K562 (cell line): ENCODE measurements around the gene HOATZ. TPM values are rescaled to one million over a fixed set of nuclear protein-coding genes. Genes with fewer than 3 reads are reported as not detected.

Experiments
- ATAC-seq: fragments of 200-7000 bp; cut with Tn5 transposase; 3 replicates; pipeline ENCODE4 v1.9.1; 2020; ENCODE audit warnings: moderate library complexity
- BruUV-seq: library from RNA; stranded (reverse); fragments of 400-500 nt; replicated peaks from 2 replicates; lab custom pipeline; 2021; lab: Mats Ljungman, UMichigan
- CTCF ChIA-PET: fragments of 300-600 bp; formaldehyde crosslinking; extraction: SDS; loops from one replicate; lab custom pipeline; 2021; ENCODE audit warnings: low intra/inter-chr PET ratio; lab: Yijun Ruan, JAX
- POLR2A ChIA-PET: fragments of 300-600, 350-650 bp; sonication (Branson Sonifier 250); formaldehyde crosslinking; extraction: SDS; loops from one replicate; lab custom pipeline; 2021; ENCODE audit warnings: antibody characterized with exemption, inconsistent platforms; lab: Yijun Ruan, JAX
- DNase-seq, 4 experiments: peaks; one replicate each; pipeline versions ENCODE4 v3.0.0 to v3.0.0-alpha.2; 2011 to 2018; ENCODE audit warnings: low spot score in 3 of 4, mixed read lengths in 3 of 4; ENCODE audit errors: extremely low read depth in 1 of 4
- FAIRE-seq: peaks from 2 replicates; lab custom pipeline; 2011; peaks lifted over from hg19 to GRCh38; lab: Jason Lieb, UNC
- H2AFZ ChIP-seq: 2 replicates; pipeline ENCODE4 v1.6.0; 2011; ENCODE audit warnings: low read depth, low read length, control low read depth, inconsistent platforms
- H3K27ac ChIP-seq: fragments of 200-600 bp; 3 replicates; pipeline ENCODE4 v1.8.0; 2011; ENCODE audit warnings: low read depth, mild to moderate bottlenecking, control low read depth, inconsistent platforms, low read length, moderate library complexity, mixed read lengths; ENCODE audit errors: extremely low read depth
- H3K27me3 ChIP-seq, 2 experiments: fragments of 300-600 bp in 1 of 2; 2 replicates in 1 of 2; 3 replicates in 1 of 2; pipeline versions ENCODE4 v1.6.0 to v1.8.0; 2011; ENCODE audit warnings: inconsistent platforms in 2 of 2, low read length in 2 of 2, mild to moderate bottlenecking in 1 of 2, mixed read lengths in 1 of 2, moderate library complexity in 1 of 2; ENCODE audit not compliant: control insufficient read depth in 2 of 2, insufficient read depth in 2 of 2
- H3K36me3 ChIP-seq: fragments of 300-600 bp; 3 replicates; pipeline ENCODE4 v1.8.0; 2011; ENCODE audit warnings: mild to moderate bottlenecking, low read length, inconsistent platforms; ENCODE audit not compliant: control insufficient read depth, insufficient read depth
- H3K4me1 ChIP-seq, 2 experiments: fragments of 200-600 bp in 1 of 2; replicated peaks in 1 of 2; 2 replicates in 1 of 2; 3 replicates in 1 of 2; pipeline versions ENCODE4 v1.5.1 to v1.8.0; 2011; ENCODE audit warnings: inconsistent platforms in 2 of 2, low read length in 2 of 2, mild to moderate bottlenecking in 1 of 2, mixed read lengths in 1 of 2, moderate library complexity in 1 of 2; ENCODE audit not compliant: control insufficient read depth in 2 of 2, insufficient read depth in 2 of 2
- H3K4me2 ChIP-seq: 2 replicates; pipeline ENCODE4 v1.6.1; 2011; ENCODE audit warnings: low read length, control low read depth, inconsistent platforms, mixed read lengths; ENCODE audit not compliant: insufficient read depth
- H3K4me3 ChIP-seq: fragments of 200-600 bp; sonication (generic), shearing (Covaris generic); 2 replicates; pipeline ENCODE4 v1.5.1; 2016; ENCODE audit warnings: control low read depth, inconsistent platforms
- H3K79me2 ChIP-seq: fragments of 200-600 bp; 3 replicates; pipeline ENCODE4 v1.8.0; 2011; ENCODE audit warnings: low read length, inconsistent platforms; ENCODE audit not compliant: control insufficient read depth, insufficient read depth
- H3K9ac ChIP-seq, 2 experiments: 2 replicates each; pipeline versions ENCODE4 v1.6.0 to v1.6.1; 2011; ENCODE audit warnings: low read depth in 2 of 2, low read length in 2 of 2, control low read depth in 1 of 2, inconsistent platforms in 1 of 2, mild to moderate bottlenecking in 1 of 2, mixed read lengths in 1 of 2; ENCODE audit not compliant: insufficient read depth in 1 of 2
- H3K9me1 ChIP-seq: one replicate; pipeline ENCODE4 v1.6.0; 2011; ENCODE audit warnings: inconsistent platforms, mild to moderate bottlenecking, low read length, moderate library complexity; ENCODE audit not compliant: control insufficient read depth, insufficient read depth
- H3K9me3 ChIP-seq: replicated peaks from 2 replicates; pipeline ENCODE4 v1.5.1; 2011; ENCODE audit warnings: low read depth, low read length, inconsistent platforms; ENCODE audit not compliant: control insufficient read depth, insufficient read depth
- H4K20me1 ChIP-seq: replicated peaks from 2 replicates; pipeline ENCODE4 v1.6.1; 2011; ENCODE audit warnings: low read length, inconsistent platforms, mixed read lengths; ENCODE audit not compliant: control insufficient read depth, insufficient read depth
- BCOR ChIP-seq: fragments of 450-650 bp; IDR thresholded peaks from 2 replicates; pipeline ENCODE4 v1.6.1; 2016
- BMI1 ChIP-seq: fragments of 150-350 bp; IDR thresholded peaks from 2 replicates; pipeline ENCODE4 v1.6.1; 2014; ENCODE audit warnings: low read length
- BRCA1 ChIP-seq, 2 experiments: fragments of 450-650 bp in 1 of 2; sonication (generic) in 1 of 2; formaldehyde crosslinking in 1 of 2; IDR thresholded peaks; 2 replicates each; pipeline versions ENCODE4 v1.5.0 to v1.6.1; 2017 to 2020; ENCODE audit warnings: mild to moderate bottlenecking in 1 of 2, missing genetic modification reagents in 1 of 2
- CBX1 ChIP-seq: sonication (generic); IDR thresholded peaks from 2 replicates; pipeline ENCODE4 v1.6.1; 2016; ENCODE audit warnings: antibody characterized with exemption, low read depth, mild to moderate bottlenecking
- CBX3 ChIP-seq, 2 experiments: IDR thresholded peaks; 1 replicate in 1 of 2; 2 replicates in 1 of 2; pipeline ENCODE4 v1.6.1; 2012; ENCODE audit warnings: inconsistent platforms in 2 of 2, low read length in 2 of 2, borderline replicate concordance in 1 of 2, control low read depth in 1 of 2
- COPS2 ChIP-seq: fragments of 450-650 bp; conservative IDR thresholded peaks from 2 replicates; pipeline ENCODE4 v1.6.1; 2016; ENCODE audit warnings: mild to moderate bottlenecking, moderate library complexity
- GABPB1 ChIP-seq: sonication (generic); formaldehyde crosslinking; IDR thresholded peaks from 2 replicates; pipeline ENCODE4 v1.8.0; 2022; ENCODE audit warnings: mild to moderate bottlenecking, missing genetic modification reagents
- HDAC2 ChIP-seq: fragments of 450-650 bp; IDR thresholded peaks from 2 replicates; pipeline ENCODE4 v1.6.1; 2016; ENCODE audit warnings: mild to moderate bottlenecking
- MCM2 ChIP-seq: fragments of 450-650 bp; IDR thresholded peaks from 2 replicates; pipeline ENCODE4 v1.6.1; 2017; ENCODE audit warnings: low read depth, mild to moderate bottlenecking
- PRMT5 ChIP-seq: sonication (generic); formaldehyde crosslinking; IDR thresholded peaks from 2 replicates; pipeline ENCODE4 v1.5.0; 2020; ENCODE audit warnings: missing genetic modification reagents
- TCFL5 ChIP-seq: fragments of 250-450 bp; sonication (Bioruptor Pico); conservative IDR thresholded peaks from 2 replicates; pipeline ENCODE4 v1.6.1; 2021; ENCODE audit warnings: mild to moderate bottlenecking, moderate library complexity, matching md5 sums
- TEAD1 ChIP-seq, 2 experiments: fragments of 450-650 bp in 1 of 2; sonication (generic) in 1 of 2; formaldehyde crosslinking; IDR thresholded peaks; 2 replicates each; pipeline versions ENCODE4 v1.4.0 to v1.8.0; 2020 to 2022; ENCODE audit warnings: mild to moderate bottlenecking in 2 of 2, missing genetic modification reagents in 1 of 2
- ZBTB17 ChIP-seq: fragments of 450-650 bp; formaldehyde crosslinking; IDR thresholded peaks from 2 replicates; pipeline ENCODE4 v1.4.0; 2020; ENCODE audit warnings: mild to moderate bottlenecking
- ZNF175 ChIP-seq: fragments of 200-800 bp; sonication (Bioruptor generic); IDR thresholded peaks from 2 replicates; pipeline ENCODE4 v1.6.1; 2016; ENCODE audit warnings: low read depth, mild to moderate bottlenecking, missing genetic modification characterization, missing compliant biosample characterization
- ZNF347 ChIP-seq: fragments of 450-650 bp; formaldehyde crosslinking; IDR thresholded peaks from 2 replicates; pipeline ENCODE4 v1.4.0; 2020; ENCODE audit warnings: low read depth, mild to moderate bottlenecking, moderate library complexity
- ZNF444 ChIP-seq: fragments of 250-450 bp; sonication (Bioruptor Pico); IDR thresholded peaks from 2 replicates; pipeline ENCODE4 v1.4.0; 2020; ENCODE audit warnings: mild to moderate bottlenecking, moderate library complexity
- ZNF830 ChIP-seq: fragments of 250-450 bp; sonication (Bioruptor Pico); IDR thresholded peaks from 2 replicates; pipeline ENCODE4 v1.5.0; 2021; ENCODE audit warnings: mild to moderate bottlenecking
- WGBS: fragments of 100-300 bp; shearing (Covaris generic); methylation state at CpG from one replicate; pipeline ENCODE4 v1.1.6; 2016; ENCODE audit warnings: low coverage, mixed read lengths; ENCODE audit not compliant: insufficient coverage; ENCODE audit errors: missing lambda C conversion rate; 5-methylcytosine and 5-hydroxymethylcytosine counted together
- in situ Hi-C: fragments of 300-500 bp; cut with MboI; formaldehyde crosslinking; loops from 4 replicates; pipeline ENCODE4 v1.15.0; 2018; ENCODE audit warnings: inconsistent platforms, mixed read lengths
- intact Hi-C: fragments of 100-400 bp; cut with micrococcal nuclease; formaldehyde crosslinking; loops from 2 replicates; pipeline ENCODE4 v1.14.2; 2022
- polyA plus RNA-seq, 8 experiments: library from polyadenylated mRNA; depleted of rRNA in 4 of 8; stranded (reverse) in 5 of 8; unstranded in 3 of 8; fragments of >200 nt; fragmentation: Nextera tagmentation in 2 of 8; fragmentation: Illumina TruSeq in 1 of 8; extraction: Ambion mirVana in 2 of 8; extraction: Trizol in 1 of 8; gene quantifications; 2 replicates each; pipeline versions ENCODE4 v1.2.1 to v1.2.3, GENCODE V29; 2011 to 2014; ENCODE audit warnings: inconsistent platforms in 1 of 8, missing spikeins in 1 of 8
- total RNA-seq, 7 experiments: library from RNA; depleted of rRNA in 6 of 7; stranded (reverse); fragments of >200 nt in 6 of 7; fragmentation: Illumina TruSeq in 2 of 7; extraction: Trizol in 2 of 7; gene quantifications; 2 replicates each; pipeline versions ENCODE4 v1.2.1 to v1.2.3, GENCODE V29; 2011 to 2021; ENCODE audit warnings: low replicate concordance in 1 of 7
- TF ChIP-seq, protein P1 (sequence below): fragments of 450-650 bp; formaldehyde crosslinking; IDR thresholded peaks from 2 replicates; pipeline ENCODE4 v1.4.0; 2020; ENCODE audit warnings: mild to moderate bottlenecking, moderate library complexity
- TF ChIP-seq, protein P2 (sequence below): fragments of 450-650 bp; formaldehyde crosslinking; IDR thresholded peaks from 2 replicates; pipeline ENCODE4 v1.4.0; 2022; ENCODE audit warnings: mild to moderate bottlenecking, moderate library complexity
- TF ChIP-seq, protein P3 (sequence below): fragments of 250-450 bp; sonication (Bioruptor Pico); IDR thresholded peaks from 2 replicates; pipeline ENCODE4 v1.9.0; 2021; ENCODE audit warnings: mild to moderate bottlenecking, inconsistent platforms

HOATZ gene
- total and polyA plus RNA-seq, 9 of the 15 experiments (the other 6 are each of a cell fraction or from before 2014, with no cell fraction given) = not detected

DNA sequence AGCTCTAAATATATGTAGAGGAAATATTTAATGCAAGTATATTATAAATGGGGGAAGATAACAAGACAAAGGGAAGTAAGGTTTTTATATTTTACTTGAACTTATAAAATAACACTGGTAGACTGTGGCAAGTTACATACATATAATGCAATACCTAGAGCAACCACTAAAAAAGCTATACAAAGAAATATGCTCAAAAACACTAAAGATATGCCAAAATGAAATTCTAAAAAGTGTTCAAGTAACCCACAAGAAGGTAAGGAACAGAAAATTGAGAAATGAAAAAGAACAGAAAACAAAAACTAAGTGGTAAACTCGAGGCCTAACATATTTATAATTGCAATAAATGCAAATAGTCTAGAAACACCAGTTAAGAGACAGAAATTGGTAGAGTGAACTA, 34.9 kb upstream of the HOATZ start:
- no peak for DNase-seq
- no peak overlapping the region for H3K9ac ChIP-seq
- intact Hi-C loops = no loop called here
- H3K27ac ChIP-seq = no peak overlapping the region
- POLR2A ChIA-PET = interaction anchor here (0.6 kb wide), 1 partner anchor 18 kb away, joined by 3 read pairs; no protein-coding TSS in a partner anchor
- BruUV-seq = no TSS peak
- no peaks in the 10 kb centered on the region for H4K20me1 ChIP-seq
- no peaks in the 10 kb centered on the region for H3K9me3 ChIP-seq
- TF ChIP-seq GABPB1 (no peak), ZBTB17 (CRISPR knock-in tag) (no peak), ZNF175 (CRISPR knock-in tag) (no peak), ZNF347 (CRISPR knock-in tag) (no peak), PRMT5 (CRISPR knock-in tag) (no peak), TEAD1 (CRISPR knock-in tag; IDR thresholded peaks at IDR 0.05) (no peak), TCFL5 (CRISPR knock-in tag) (no peak), ZNF830 (no peak), COPS2 (no peak), MCM2 (no peak), CBX3 (IDR thresholded peaks at IDR 0.05; ENCODE audit: borderline replicate concordance in 1 of 2, low read length in 2 of 2) (no peak), CBX1 (no peak), BMI1 (no peak), BRCA1 (IDR thresholded peaks at IDR 0.05) (no peak), BRCA1 (CRISPR knock-in tag; IDR thresholded peaks at IDR 0.05) (no peak), HDAC2 (no peak), BCOR (no peak), ZNF444 (CRISPR knock-in tag) (no peak)
- TF ChIP-seq, protein P1, sequence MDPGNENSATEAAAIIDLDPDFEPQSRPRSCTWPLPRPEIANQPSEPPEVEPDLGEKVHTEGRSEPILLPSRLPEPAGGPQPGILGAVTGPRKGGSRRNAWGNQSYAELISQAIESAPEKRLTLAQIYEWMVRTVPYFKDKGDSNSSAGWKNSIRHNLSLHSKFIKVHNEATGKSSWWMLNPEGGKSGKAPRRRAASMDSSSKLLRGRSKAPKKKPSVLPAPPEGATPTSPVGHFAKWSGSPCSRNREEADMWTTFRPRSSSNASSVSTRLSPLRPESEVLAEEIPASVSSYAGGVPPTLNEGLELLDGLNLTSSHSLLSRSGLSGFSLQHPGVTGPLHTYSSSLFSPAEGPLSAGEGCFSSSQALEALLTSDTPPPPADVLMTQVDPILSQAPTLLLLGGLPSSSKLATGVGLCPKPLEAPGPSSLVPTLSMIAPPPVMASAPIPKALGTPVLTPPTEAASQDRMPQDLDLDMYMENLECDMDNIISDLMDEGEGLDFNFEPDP (CRISPR knock-in tag) = no peak
- TF ChIP-seq, protein P2, sequence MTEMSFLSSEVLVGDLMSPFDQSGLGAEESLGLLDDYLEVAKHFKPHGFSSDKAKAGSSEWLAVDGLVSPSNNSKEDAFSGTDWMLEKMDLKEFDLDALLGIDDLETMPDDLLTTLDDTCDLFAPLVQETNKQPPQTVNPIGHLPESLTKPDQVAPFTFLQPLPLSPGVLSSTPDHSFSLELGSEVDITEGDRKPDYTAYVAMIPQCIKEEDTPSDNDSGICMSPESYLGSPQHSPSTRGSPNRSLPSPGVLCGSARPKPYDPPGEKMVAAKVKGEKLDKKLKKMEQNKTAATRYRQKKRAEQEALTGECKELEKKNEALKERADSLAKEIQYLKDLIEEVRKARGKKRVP (CRISPR knock-in tag) = no peak
- TF ChIP-seq, protein P3, sequence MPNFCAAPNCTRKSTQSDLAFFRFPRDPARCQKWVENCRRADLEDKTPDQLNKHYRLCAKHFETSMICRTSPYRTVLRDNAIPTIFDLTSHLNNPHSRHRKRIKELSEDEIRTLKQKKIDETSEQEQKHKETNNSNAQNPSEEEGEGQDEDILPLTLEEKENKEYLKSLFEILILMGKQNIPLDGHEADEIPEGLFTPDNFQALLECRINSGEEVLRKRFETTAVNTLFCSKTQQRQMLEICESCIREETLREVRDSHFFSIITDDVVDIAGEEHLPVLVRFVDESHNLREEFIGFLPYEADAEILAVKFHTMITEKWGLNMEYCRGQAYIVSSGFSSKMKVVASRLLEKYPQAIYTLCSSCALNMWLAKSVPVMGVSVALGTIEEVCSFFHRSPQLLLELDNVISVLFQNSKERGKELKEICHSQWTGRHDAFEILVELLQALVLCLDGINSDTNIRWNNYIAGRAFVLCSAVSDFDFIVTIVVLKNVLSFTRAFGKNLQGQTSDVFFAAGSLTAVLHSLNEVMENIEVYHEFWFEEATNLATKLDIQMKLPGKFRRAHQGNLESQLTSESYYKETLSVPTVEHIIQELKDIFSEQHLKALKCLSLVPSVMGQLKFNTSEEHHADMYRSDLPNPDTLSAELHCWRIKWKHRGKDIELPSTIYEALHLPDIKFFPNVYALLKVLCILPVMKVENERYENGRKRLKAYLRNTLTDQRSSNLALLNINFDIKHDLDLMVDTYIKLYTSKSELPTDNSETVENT (CRISPR knock-in tag) = no peak
- TF ChIP-seq, all 486 proteins: peak for 0
- no peaks in the 10 kb centered on the region for H3K36me3 ChIP-seq
- WGBS = 0% methylated on average over 1 of the region's 1 CpG
- CTCF ChIA-PET = no interaction called here
- H3K27me3 ChIP-seq = no peaks in the 10 kb centered on the region
- no peaks in the 10 kb centered on the region for H3K79me2 ChIP-seq
- FAIRE-seq = no peak
- no peak overlapping the region for H3K4me2 ChIP-seq
- no peak overlapping the region for H3K4me3 ChIP-seq
- no peak overlapping the region for H2AFZ ChIP-seq
- no peaks in the 10 kb centered on the region for H3K4me1 ChIP-seq
- in situ Hi-C loops = no loop called here
- no peaks in the 10 kb centered on the region for H3K9me1 ChIP-seq
- ATAC-seq = no peak
